Astrocyte (in vitro differentiated cells and primary cell): ENCODE measurements around the gene STRIP1.

Source experiments
- CTCF ChIP-seq: IDR thresholded peaks from 2 replicates; pipeline ENCODE4 v1.5.1; 2011; ENCODE audit warnings: low read depth, mild to moderate bottlenecking, inconsistent platforms, low read length, moderate library complexity; ENCODE audit not compliant: insufficient read depth
- EZH2 ChIP-seq: IDR thresholded peaks from 2 replicates; pipeline ENCODE4 v1.6.1; 2012; ENCODE audit warnings: mild to moderate bottlenecking, low read length, inconsistent platforms; ENCODE audit not compliant: insufficient read depth

- TF ChIP-seq CTCF (no peak), EZH2 (no peak)
Measured at GRCh38 chr1:110043016-110043415, 8.6 kb downstream of the STRIP1 start.
